Measurements from ENCODE around the gene CBLN1.

- no peak for TF ChIP-seq CTCF (conservative IDR thresholded peaks at IDR 0.05; ENCODE audit: low read depth in 2 of 2)
- TF ChIP-seq POLR2AphosphoS5 (IDR thresholded peaks at IDR 0.05; ENCODE audit: low read depth): no peak
- no peak for TF ChIP-seq EZH2 (IDR thresholded peaks at IDR 0.05; ENCODE audit: low read depth, unreplicated experiment)
- TF ChIP-seq ZNF114 (CRISPR knock-in tag; IDR thresholded peaks at IDR 0.05): no peak
- TF ChIP-seq ZNF331 (CRISPR knock-in tag; IDR thresholded peaks at IDR 0.05; ENCODE audit: low read depth): no peak
- TF ChIP-seq JUNB (IDR thresholded peaks at IDR 0.05; ENCODE audit: unreplicated experiment): no peak
- TF ChIP-seq EZH2phosphoT487 (IDR thresholded peaks at IDR 0.05; ENCODE audit: unreplicated experiment): no peak
- TF ChIP-seq STAT1 (IDR thresholded peaks at IDR 0.05; ENCODE audit: unreplicated experiment): no peak
- no peak for TF ChIP-seq CREB1 (CRISPR knock-in tag; IDR thresholded peaks at IDR 0.05; ENCODE audit: low read depth)
- no peak for TF ChIP-seq NANOG (IDR thresholded peaks at IDR 0.05; ENCODE audit: borderline replicate concordance)
- no peak for TF ChIP-seq REST (IDR thresholded peaks at IDR 0.05; ENCODE audit: unreplicated experiment)
Observed at GRCh38 chr16:49271363-49271762, 10.3 kb downstream of the CBLN1 start.
